ENCODE data around the gene MXI1.

Gene MXI1

GRCh38 chr10:110216240-110216639 is 8.8 kb downstream of the MXI1 start:
- no peak for DNase-seq

GRCh38 chr10:110216942-110217661 is 9.7 kb downstream of the MXI1 start:
- DNase-seq, result no peak

- no peak for DNase-seq
Observed at GRCh38 chr10:110217662-110218008, 10.2 kb downstream of the MXI1 start.

- DNase-seq, result no peak
Observed at GRCh38 chr10:110218632-110219031, 11.2 kb downstream of the MXI1 start.

- DNase-seq, result no peak
Observed at GRCh38 chr10:110219884-110220283, 12.5 kb downstream of the MXI1 start.

- DNase-seq, result no peak
Observed at GRCh38 chr10:110220398-110220797, 13.0 kb downstream of the MXI1 start.

- DNase-seq, result no peak
Observed at GRCh38 chr10:110221044-110221720, 13.8 kb downstream of the MXI1 start.

GRCh38 chr10:110221721-110222261 is 14.4 kb downstream of the MXI1 start:
- DNase-seq, result peak; percentile 86

GRCh38 chr10:110222641-110223297 is 15.4 kb downstream of the MXI1 start:
- DNase-seq, result no peak

GRCh38 chr10:110223298-110223925 is 16.0 kb downstream of the MXI1 start:
- DNase-seq, result no peak

- no peak for DNase-seq
Observed at GRCh38 chr10:110224992-110225391, 17.6 kb downstream of the MXI1 start.

- DNase-seq, result no peak
Observed at GRCh38 chr10:110225441-110225755, 18.0 kb downstream of the MXI1 start.

- DNase-seq, result peak; percentile 93
Observed at GRCh38 chr10:110225756-110226542, 18.5 kb downstream of the MXI1 start.

- peak; percentile 96 for DNase-seq
Observed at GRCh38 chr10:110226543-110226925, 19.1 kb downstream of the MXI1 start.

- DNase-seq, result peak; percentile 84
Observed at GRCh38 chr10:110226926-110227641, 19.7 kb downstream of the MXI1 start.

GRCh38 chr10:110228066-110228465 is 20.7 kb downstream of the MXI1 start:
- no peak for DNase-seq

- DNase-seq, result no peak
Observed at GRCh38 chr10:110229155-110229554, 21.8 kb downstream of the MXI1 start.

- no peak for DNase-seq
Observed at GRCh38 chr10:110233846-110234245, 26.4 kb downstream of the MXI1 start.

GRCh38 chr10:110237894-110238480 is 30.6 kb downstream of the MXI1 start:
- no peak for DNase-seq

GRCh38 chr10:110239892-110240291 is 32.5 kb downstream of the MXI1 start:
- DNase-seq, result no peak

GRCh38 chr10:110241407-110241806 is 34.0 kb downstream of the MXI1 start:
- no peak for DNase-seq

GRCh38 chr10:110241841-110242240 is 34.4 kb downstream of the MXI1 start:
- no peak for DNase-seq

Data from femur (tissue), 1 donor.